Astrocyte (in vitro differentiated cells and primary cell): ENCODE measurements around the gene ABCA10.

ENCODE experiments used
- EZH2 ChIP-seq: IDR thresholded peaks from 2 replicates; pipeline ENCODE4 v1.6.1; 2012; ENCODE audit warnings: mild to moderate bottlenecking, low read length, inconsistent platforms; ENCODE audit not compliant: insufficient read depth
- TF ChIP-seq, protein P1 (sequence below): IDR thresholded peaks from 2 replicates; pipeline ENCODE4 v1.5.1; 2011; ENCODE audit warnings: low read depth, mild to moderate bottlenecking, inconsistent platforms, low read length, moderate library complexity; ENCODE audit not compliant: insufficient read depth

DNA sequence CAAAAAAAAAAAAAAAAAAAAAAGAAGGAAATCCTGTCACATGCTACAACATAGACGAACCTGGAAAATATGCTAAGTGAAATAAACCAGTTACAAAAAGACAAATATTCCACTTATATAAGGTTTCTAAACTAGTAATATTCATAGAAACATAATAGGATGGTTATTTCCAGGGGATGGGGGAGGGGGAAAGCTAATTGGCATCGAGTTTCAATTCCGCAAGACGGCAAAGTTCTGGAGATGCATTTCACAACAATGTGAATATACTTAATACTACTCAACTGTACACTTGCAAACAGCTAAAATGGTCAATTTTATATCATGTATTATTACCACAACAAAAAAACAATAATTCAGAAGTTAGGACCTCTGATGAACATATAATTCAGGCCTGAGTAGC lies 130.0 kb downstream of the ABCA10 start:
- TF ChIP-seq, protein P1, sequence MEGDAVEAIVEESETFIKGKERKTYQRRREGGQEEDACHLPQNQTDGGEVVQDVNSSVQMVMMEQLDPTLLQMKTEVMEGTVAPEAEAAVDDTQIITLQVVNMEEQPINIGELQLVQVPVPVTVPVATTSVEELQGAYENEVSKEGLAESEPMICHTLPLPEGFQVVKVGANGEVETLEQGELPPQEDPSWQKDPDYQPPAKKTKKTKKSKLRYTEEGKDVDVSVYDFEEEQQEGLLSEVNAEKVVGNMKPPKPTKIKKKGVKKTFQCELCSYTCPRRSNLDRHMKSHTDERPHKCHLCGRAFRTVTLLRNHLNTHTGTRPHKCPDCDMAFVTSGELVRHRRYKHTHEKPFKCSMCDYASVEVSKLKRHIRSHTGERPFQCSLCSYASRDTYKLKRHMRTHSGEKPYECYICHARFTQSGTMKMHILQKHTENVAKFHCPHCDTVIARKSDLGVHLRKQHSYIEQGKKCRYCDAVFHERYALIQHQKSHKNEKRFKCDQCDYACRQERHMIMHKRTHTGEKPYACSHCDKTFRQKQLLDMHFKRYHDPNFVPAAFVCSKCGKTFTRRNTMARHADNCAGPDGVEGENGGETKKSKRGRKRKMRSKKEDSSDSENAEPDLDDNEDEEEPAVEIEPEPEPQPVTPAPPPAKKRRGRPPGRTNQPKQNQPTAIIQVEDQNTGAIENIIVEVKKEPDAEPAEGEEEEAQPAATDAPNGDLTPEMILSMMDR: no peak
- no peak for TF ChIP-seq EZH2
